Activated CD8-positive, alpha-beta T cell treated with anti-CD3 and anti-CD28 coated beads for 36 hours (primary cell): ENCODE results near the gene XXYLT1. TPM values are rescaled to one million over a fixed set of nuclear protein-coding genes. Genes with fewer than 3 reads are reported as not detected.
A peak's percentile ranks its signal among the peaks of the same experiment; 100 is the strongest.

ENCODE experiments used
- ATAC-seq: fragments of 200-7000 bp; cut with Tn5 transposase; one replicate; pipeline ENCODE4 v1.10.0; 2021; ENCODE audit warnings: mild to moderate bottlenecking, moderate library complexity
- CTCF ChIA-PET: fragments of 350-600 bp; sonication (Branson Sonifier 250); formaldehyde crosslinking; loops from one replicate; lab custom pipeline; 2021; ENCODE audit warnings: antibody characterized with exemption; lab: Charles Lee
- POLR2A ChIA-PET: fragments of 350-600 bp; sonication (Branson Sonifier 250); formaldehyde crosslinking; loops from one replicate; lab custom pipeline; 2021; ENCODE audit warnings: antibody characterized with exemption; lab: Charles Lee
- DNase-seq: peaks from one replicate; pipeline ENCODE4 v3.0.0-alpha.2; 2020
- H3K27ac Mint-ChIP-seq: one replicate; pipeline ENCODE4 v1.8.0; 2021; ENCODE audit warnings: mild to moderate bottlenecking, mixed read lengths
- H3K27me3 Mint-ChIP-seq: one replicate; pipeline ENCODE4 v1.8.0; 2021; ENCODE audit warnings: mixed read lengths
- H3K36me3 Mint-ChIP-seq: one replicate; pipeline ENCODE4 v1.8.0; 2021; ENCODE audit warnings: low read depth, mixed read lengths
- H3K4me1 Mint-ChIP-seq: one replicate; pipeline ENCODE4 v1.8.0; 2021; ENCODE audit warnings: low read depth, mixed read lengths
- H3K4me3 Mint-ChIP-seq: one replicate; pipeline ENCODE4 v1.8.0; 2021; ENCODE audit warnings: mild to moderate bottlenecking, moderate library complexity, mixed read lengths
- H3K9me3 Mint-ChIP-seq: one replicate; pipeline ENCODE4 v1.8.0; 2021; ENCODE audit warnings: mixed read lengths
- intact Hi-C: fragments of 100-400 bp; cut with micrococcal nuclease; formaldehyde crosslinking; loops from one replicate; pipeline ENCODE4 v1.10.0; 2022
- total RNA-seq, 2 experiments: library from RNA; stranded (reverse); gene quantifications; one replicate each; pipeline ENCODE4 v1.2.3, GENCODE V29; 2021
- TF ChIP-seq, protein P1 (sequence below): fragments of 200-600 bp; IDR thresholded peaks from one replicate; pipeline ENCODE4 v1.8.0; 2022; ENCODE audit warnings: antibody characterized with exemption, mild to moderate bottlenecking

XXYLT1 gene
- total RNA-seq, 2 experiments from 2014 or later = 8.4 to 9.6 TPM

DNA sequence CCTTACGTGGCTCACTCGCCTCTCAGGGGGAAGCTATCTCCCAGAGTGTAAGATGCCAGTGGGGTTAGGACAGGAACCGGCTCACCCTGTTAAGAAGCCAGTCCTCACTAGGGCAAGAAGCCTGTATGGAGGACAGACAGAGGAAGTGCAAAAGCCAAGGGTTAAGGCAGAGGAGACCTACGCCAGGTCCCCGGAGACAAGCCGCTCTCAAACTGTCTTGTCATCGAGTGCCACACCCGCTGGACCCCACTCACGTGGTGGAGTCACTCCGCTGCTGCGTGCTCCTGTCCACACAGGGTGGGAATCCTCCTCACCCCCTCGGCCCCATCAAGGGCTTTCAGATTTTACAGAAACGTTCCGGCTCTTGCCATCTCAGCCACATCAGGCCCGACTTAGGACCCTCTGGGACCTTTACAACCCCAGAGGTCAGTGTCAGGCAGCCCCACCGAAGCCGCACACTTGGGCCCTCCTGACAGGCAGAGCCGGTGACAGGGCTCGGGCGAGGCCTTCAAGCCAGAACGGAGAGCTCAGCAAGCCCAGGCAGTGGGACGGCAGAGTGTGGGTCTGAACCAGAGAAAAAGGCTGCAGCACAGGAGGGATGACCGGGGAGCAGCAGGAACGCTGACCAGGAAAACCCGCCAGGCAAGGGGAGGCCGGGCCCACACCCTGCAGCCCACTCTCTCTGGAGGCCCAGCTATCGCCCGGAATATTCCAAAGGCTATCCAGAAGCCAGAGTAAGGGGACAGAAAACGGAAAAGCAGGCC lies 61.7 kb downstream of the XXYLT1 start:
- H3K4me1 Mint-ChIP-seq = peaks cover 23% of the 10 kb centered on the region
- intact Hi-C loops = no loop called here
- no peak for ATAC-seq
- H3K27ac Mint-ChIP-seq = no peak overlapping the region
- no peak overlapping the region for H3K4me3 Mint-ChIP-seq
- peaks cover 4% of the 10 kb centered on the region for H3K36me3 Mint-ChIP-seq
- H3K27me3 Mint-ChIP-seq = no peaks in the 10 kb centered on the region
- CTCF ChIA-PET = no interaction called here
- POLR2A ChIA-PET = no interaction called here
- DNase-seq = no peak
- TF ChIP-seq, protein P1, sequence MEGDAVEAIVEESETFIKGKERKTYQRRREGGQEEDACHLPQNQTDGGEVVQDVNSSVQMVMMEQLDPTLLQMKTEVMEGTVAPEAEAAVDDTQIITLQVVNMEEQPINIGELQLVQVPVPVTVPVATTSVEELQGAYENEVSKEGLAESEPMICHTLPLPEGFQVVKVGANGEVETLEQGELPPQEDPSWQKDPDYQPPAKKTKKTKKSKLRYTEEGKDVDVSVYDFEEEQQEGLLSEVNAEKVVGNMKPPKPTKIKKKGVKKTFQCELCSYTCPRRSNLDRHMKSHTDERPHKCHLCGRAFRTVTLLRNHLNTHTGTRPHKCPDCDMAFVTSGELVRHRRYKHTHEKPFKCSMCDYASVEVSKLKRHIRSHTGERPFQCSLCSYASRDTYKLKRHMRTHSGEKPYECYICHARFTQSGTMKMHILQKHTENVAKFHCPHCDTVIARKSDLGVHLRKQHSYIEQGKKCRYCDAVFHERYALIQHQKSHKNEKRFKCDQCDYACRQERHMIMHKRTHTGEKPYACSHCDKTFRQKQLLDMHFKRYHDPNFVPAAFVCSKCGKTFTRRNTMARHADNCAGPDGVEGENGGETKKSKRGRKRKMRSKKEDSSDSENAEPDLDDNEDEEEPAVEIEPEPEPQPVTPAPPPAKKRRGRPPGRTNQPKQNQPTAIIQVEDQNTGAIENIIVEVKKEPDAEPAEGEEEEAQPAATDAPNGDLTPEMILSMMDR = no peak
- H3K9me3 Mint-ChIP-seq = no peaks in the 10 kb centered on the region

DNA sequence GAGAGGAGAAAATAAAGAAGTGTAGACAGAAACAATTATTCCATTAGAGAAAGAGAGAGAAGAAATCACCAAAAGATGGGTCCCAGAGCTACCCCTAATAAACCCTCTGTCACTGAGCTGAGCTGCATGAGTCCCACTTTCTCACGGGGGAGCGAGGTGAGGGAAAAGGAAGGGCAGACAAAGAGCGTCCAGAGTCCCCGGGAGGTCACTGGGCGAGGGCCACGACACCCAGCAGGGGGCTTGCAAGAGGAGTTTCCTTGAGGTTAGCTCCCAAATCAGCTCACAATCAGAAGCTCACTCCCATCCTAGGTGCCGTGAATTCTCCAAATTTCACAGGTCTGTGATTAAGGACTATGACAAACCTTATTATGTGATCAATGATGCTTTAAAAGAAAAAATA lies 62.3 kb downstream of the XXYLT1 start:
- POLR2A ChIA-PET = no interaction called here
- H3K27me3 Mint-ChIP-seq = no peaks in the 10 kb centered on the region
- H3K4me1 Mint-ChIP-seq = peaks cover 25% of the 10 kb centered on the region
- H3K4me3 Mint-ChIP-seq = no peak overlapping the region
- H3K27ac Mint-ChIP-seq = peak overlapping the region; percentile 37
- TF ChIP-seq, protein P1 = no peak
- intact Hi-C loops = no loop called here
- CTCF ChIA-PET = no interaction called here
- H3K9me3 Mint-ChIP-seq = no peaks in the 10 kb centered on the region
- DNase-seq (no peak), ATAC-seq (no peak)
- H3K36me3 Mint-ChIP-seq = peaks cover 4% of the 10 kb centered on the region

DNA sequence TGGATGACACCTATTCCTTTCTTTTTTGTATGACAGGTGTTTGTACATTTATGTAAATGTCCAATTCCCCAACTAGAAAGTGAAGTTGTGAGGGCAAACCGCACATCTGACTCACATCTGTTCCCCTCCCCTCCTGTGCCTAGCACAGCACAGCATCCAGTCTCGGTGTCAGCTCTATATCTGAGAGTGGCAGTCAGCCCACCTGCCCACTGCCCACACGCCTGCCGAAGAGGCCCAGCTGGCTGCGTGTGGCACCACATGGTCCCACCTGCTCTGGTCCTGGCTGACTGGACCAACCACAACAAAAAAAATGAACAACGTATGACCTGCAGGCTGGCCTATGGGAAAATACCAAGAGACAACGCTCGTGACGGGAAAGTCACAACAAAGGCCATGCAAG lies 62.8 kb downstream of the XXYLT1 start:
- no peak overlapping the region for H3K4me3 Mint-ChIP-seq
- peak; percentile 44 for DNase-seq
- H3K9me3 Mint-ChIP-seq = no peaks in the 10 kb centered on the region
- peak; percentile 72 for ATAC-seq
- ChIA-PET POLR2A (no interaction called here), CTCF (no interaction called here)
- no peaks in the 10 kb centered on the region for H3K27me3 Mint-ChIP-seq
- peaks cover 4% of the 10 kb centered on the region for H3K36me3 Mint-ChIP-seq
- TF ChIP-seq, protein P1 = no peak
- peak overlapping the region; percentile 37 for H3K27ac Mint-ChIP-seq
- intact Hi-C loops = no loop called here
- peaks cover 28% of the 10 kb centered on the region for H3K4me1 Mint-ChIP-seq

DNA sequence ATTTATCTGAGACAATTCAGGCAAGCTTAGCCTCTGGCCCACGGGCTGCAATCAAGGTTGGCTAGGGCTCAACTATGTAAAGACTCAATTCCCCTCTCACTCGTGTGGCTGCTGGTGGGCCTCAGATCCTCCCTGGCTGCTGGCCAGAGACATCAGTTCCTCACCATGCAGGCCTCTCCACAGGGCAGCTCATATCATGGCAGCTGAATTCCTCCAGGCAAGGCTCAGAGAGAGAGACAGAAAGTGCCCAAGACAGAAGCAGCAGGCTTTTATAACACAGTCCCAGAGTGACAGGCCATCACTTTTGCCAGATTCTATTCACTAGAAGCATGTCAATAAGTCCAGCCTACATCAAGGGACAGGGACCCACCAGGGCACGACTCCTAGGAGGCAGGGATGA lies 63.2 kb downstream of the XXYLT1 start:
- H3K27ac Mint-ChIP-seq = peak overlapping the region; percentile 55

DNA sequence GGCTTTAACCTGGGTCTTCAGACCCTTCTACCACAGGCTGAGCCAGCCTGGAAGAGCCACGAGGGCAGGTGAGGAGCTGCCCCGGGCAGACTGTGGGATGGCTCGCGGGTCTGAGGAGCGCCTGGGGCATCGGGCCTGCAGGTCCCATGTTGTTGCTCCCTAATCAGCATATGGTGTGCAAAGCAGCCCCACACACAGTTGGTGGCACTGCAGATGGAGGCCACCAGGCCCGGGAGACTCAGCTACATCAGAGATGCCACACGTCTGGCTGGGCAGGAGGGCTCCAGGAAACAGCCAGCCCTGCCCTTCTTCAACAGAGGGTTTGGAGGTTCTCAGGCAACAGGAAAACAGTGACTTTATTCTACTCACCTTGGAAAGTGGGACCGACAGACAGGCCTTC lies 63.9 kb downstream of the XXYLT1 start:
- Mint-ChIP-seq H3K27me3 (no peaks in the 10 kb centered on the region), H3K27ac (no peak overlapping the region), H3K9me3 (no peaks in the 10 kb centered on the region), H3K36me3 (peaks cover 4% of the 10 kb centered on the region), H3K4me3 (no peak overlapping the region), H3K4me1 (peaks cover 28% of the 10 kb centered on the region)
- TF ChIP-seq, protein P1 = no peak
- no peak for ATAC-seq
- ChIA-PET POLR2A (no interaction called here), CTCF (no interaction called here)
- DNase-seq = no peak
- intact Hi-C loops = no loop called here

More for the DNA sequence above, 63.2 kb downstream of the XXYLT1 start:
- Mint-ChIP-seq H3K9me3 (no peaks in the 10 kb centered on the region), H3K27me3 (no peaks in the 10 kb centered on the region), H3K4me1 (peaks cover 28% of the 10 kb centered on the region), H3K36me3 (peaks cover 4% of the 10 kb centered on the region), H3K4me3 (no peak overlapping the region)
- intact Hi-C loops = no loop called here
- TF ChIP-seq, protein P1 = no peak
- no peak for DNase-seq
- POLR2A ChIA-PET = no interaction called here
- CTCF ChIA-PET = no interaction called here
- ATAC-seq = no peak
